H9 (cell line): ENCODE results near the gene NR3C2. TPM values are rescaled to one million over a fixed set of nuclear protein-coding genes. Genes with fewer than 3 reads are reported as not detected.

ENCODE experiments used
- DNase-seq: peaks from one replicate; pipeline ENCODE4 v3.0.0-alpha.2; 2017
- H2AFZ ChIP-seq: one replicate; pipeline ENCODE4 v1.6.1; 2013; ENCODE audit warnings: mild to moderate bottlenecking, low read length, control low read depth, moderate library complexity
- H2AK5ac ChIP-seq: 2 replicates; pipeline ENCODE4 v1.6.1; 2013; ENCODE audit warnings: low read length, control low read depth, mixed read lengths; ENCODE audit not compliant: insufficient read length
- H2BK120ac ChIP-seq: one replicate; pipeline ENCODE4 v1.6.1; 2013; ENCODE audit warnings: low read depth, mild to moderate bottlenecking, low read length, control low read depth, inconsistent platforms; ENCODE audit not compliant: poor library complexity, severe bottlenecking
- H2BK12ac ChIP-seq: 2 replicates; pipeline ENCODE4 v1.6.1; 2013; ENCODE audit warnings: low read length, control low read depth, mixed read lengths, low read depth; ENCODE audit not compliant: insufficient read length
- H2BK15ac ChIP-seq: 2 replicates; pipeline ENCODE4 v1.6.1; 2013; ENCODE audit warnings: low read depth, low read length, control low read depth
- H2BK20ac ChIP-seq: one replicate; pipeline ENCODE4 v1.6.1; 2013; ENCODE audit warnings: low read depth, mild to moderate bottlenecking, low read length, control low read depth, inconsistent platforms; ENCODE audit not compliant: poor library complexity, severe bottlenecking
- H2BK5ac ChIP-seq: 2 replicates; pipeline ENCODE4 v1.6.1; 2013; ENCODE audit warnings: low read length, control low read depth, mixed read lengths; ENCODE audit not compliant: insufficient read length
- H3K14ac ChIP-seq: 2 replicates; pipeline ENCODE4 v1.6.1; 2013; ENCODE audit warnings: low read length, control low read depth; ENCODE audit not compliant: insufficient read depth
- H3K18ac ChIP-seq: 2 replicates; pipeline ENCODE4 v1.6.1; 2013; ENCODE audit warnings: low read depth, mild to moderate bottlenecking, mixed read lengths, low read length, control low read depth; ENCODE audit not compliant: insufficient read length
- H3K23ac ChIP-seq: 2 replicates; pipeline ENCODE4 v1.6.1; 2013; ENCODE audit warnings: low read length, control low read depth, mixed read lengths, low read depth; ENCODE audit not compliant: insufficient read length
- H3K23me2 ChIP-seq: 2 replicates; pipeline ENCODE4 v1.6.1; 2013; ENCODE audit warnings: low read depth, mild to moderate bottlenecking, mixed read lengths, low read length, control low read depth; ENCODE audit not compliant: insufficient read length, poor library complexity, severe bottlenecking
- H3K27ac ChIP-seq: 2 replicates; pipeline ENCODE4 v1.5.1; 2013; ENCODE audit warnings: low read length, control low read depth, mixed read lengths, low read depth; ENCODE audit not compliant: insufficient read length
- H3K27me3 ChIP-seq: 2 replicates; pipeline ENCODE4 v1.6.1; 2013; ENCODE audit warnings: low read length, control low read depth, inconsistent platforms; ENCODE audit not compliant: insufficient read depth
- H3K4ac ChIP-seq: 2 replicates; pipeline ENCODE4 v1.6.1; 2013; ENCODE audit warnings: low read depth, mild to moderate bottlenecking, control low read depth, inconsistent platforms, low read length, moderate library complexity
- H3K4me1 ChIP-seq: 2 replicates; pipeline ENCODE4 v1.6.1; 2013; ENCODE audit warnings: low read length, control low read depth, inconsistent platforms; ENCODE audit not compliant: insufficient read depth
- H3K4me2 ChIP-seq: 2 replicates; pipeline ENCODE4 v1.6.1; 2013; ENCODE audit warnings: low read length, control low read depth, mixed read lengths; ENCODE audit not compliant: insufficient read length, insufficient read depth
- H3K56ac ChIP-seq: 2 replicates; pipeline ENCODE4 v1.6.1; 2013; ENCODE audit warnings: low read depth, mild to moderate bottlenecking, mixed read lengths, low read length, control low read depth; ENCODE audit not compliant: insufficient read length
- H3K79me1 ChIP-seq: 2 replicates; pipeline ENCODE4 v1.6.1; 2013; ENCODE audit warnings: low read depth, mild to moderate bottlenecking, moderate library complexity, low read length, control low read depth, inconsistent platforms; ENCODE audit not compliant: insufficient read depth, poor library complexity, severe bottlenecking
- H3K79me2 ChIP-seq: 2 replicates; pipeline ENCODE4 v1.6.1; 2013; ENCODE audit warnings: low read length, control low read depth, inconsistent platforms; ENCODE audit not compliant: insufficient read depth
- H3K9ac ChIP-seq: 2 replicates; pipeline ENCODE4 v1.6.1; 2013; ENCODE audit warnings: low read length, control low read depth, mixed read lengths; ENCODE audit not compliant: insufficient read length; ENCODE audit errors: extremely low read depth
- H3K9me3 ChIP-seq: one replicate; pipeline ENCODE4 v1.6.1; 2013; ENCODE audit warnings: low read depth, low read length, inconsistent platforms; ENCODE audit not compliant: control insufficient read depth
- H3T11ph ChIP-seq: one replicate; pipeline ENCODE4 v1.6.1; 2013; ENCODE audit warnings: mild to moderate bottlenecking, low read length, control low read depth, inconsistent platforms
- H4K20me1 ChIP-seq: one replicate; pipeline ENCODE4 v1.6.1; 2013; ENCODE audit not compliant: control insufficient read depth, insufficient read length, insufficient read depth
- H4K5ac ChIP-seq: 2 replicates; pipeline ENCODE4 v1.6.1; 2013; ENCODE audit warnings: low read depth, mild to moderate bottlenecking, mixed read lengths, low read length, control low read depth; ENCODE audit not compliant: insufficient read length
- H4K8ac ChIP-seq: replicated peaks from 2 replicates; pipeline ENCODE4 v1.6.1; 2013; ENCODE audit warnings: low read length, control low read depth, mixed read lengths, low read depth; ENCODE audit not compliant: insufficient read length
- H4K91ac ChIP-seq: 2 replicates; pipeline ENCODE4 v1.6.1; 2013; ENCODE audit warnings: low read depth, mild to moderate bottlenecking, moderate library complexity, mixed read lengths, low read length, control low read depth; ENCODE audit not compliant: insufficient read length
- H3K27ac Mint-ChIP-seq, 3 experiments: 2 replicates in 2 of 3; 3 replicates in 1 of 3; pipeline ENCODE4 v1.8.0; 2020 to 2021; ENCODE audit warnings: mixed read lengths in 3 of 3, mild to moderate bottlenecking in 1 of 3, moderate library complexity in 1 of 3
- H3K27me3 Mint-ChIP-seq: 2 replicates; pipeline ENCODE4 v1.8.0; 2021; ENCODE audit warnings: low read depth, mild to moderate bottlenecking, moderate library complexity, mixed read lengths
- H3K36me3 Mint-ChIP-seq, 3 experiments: 2 replicates in 2 of 3; 3 replicates in 1 of 3; pipeline ENCODE4 v1.8.0; 2020 to 2021; ENCODE audit warnings: low read depth in 3 of 3, mixed read lengths in 3 of 3; ENCODE audit not compliant: insufficient read depth in 1 of 3
- H3K4me1 Mint-ChIP-seq, 2 experiments: 2 replicates each; pipeline ENCODE4 v1.8.0; 2020; ENCODE audit warnings: mixed read lengths in 2 of 2
- H3K4me3 Mint-ChIP-seq, 2 experiments: 2 replicates in 1 of 2; 3 replicates in 1 of 2; pipeline ENCODE4 v1.8.0; 2020 to 2021; ENCODE audit warnings: mild to moderate bottlenecking in 2 of 2, mixed read lengths in 2 of 2, moderate library complexity in 1 of 2
- H3K9me3 Mint-ChIP-seq, 2 experiments: 2 replicates in 1 of 2; 3 replicates in 1 of 2; pipeline ENCODE4 v1.8.0; 2020; ENCODE audit warnings: mild to moderate bottlenecking in 2 of 2, mixed read lengths in 2 of 2, moderate library complexity in 1 of 2
- WGBS: extraction: QIAGEN DNeasy Blood & Tissue Kit; methylation state at CpG from one replicate; pipeline ENCODE4 v1.1.7; 2013; ENCODE audit warnings: missing lambda C conversion rate, low lambda C conversion rate, mixed read lengths; ENCODE audit not compliant: insufficient read length; ENCODE audit errors: extremely low coverage; 5-methylcytosine and 5-hydroxymethylcytosine counted together
- total RNA-seq: library from RNA; stranded (reverse); gene quantifications from 2 replicates; pipeline ENCODE4 v1.2.1, GENCODE V29; 2021
- TF ChIP-seq, protein P1 (sequence below): fragments of 200-600 bp; sonication (generic); conservative IDR thresholded peaks from 3 replicates; pipeline ENCODE4 v1.8.0; 2021; ENCODE audit warnings: antibody characterized with exemption, mild to moderate bottlenecking

Gene NR3C2
- total RNA-seq, 1 experiment from 2014 or later = 1.4 TPM

DNA sequence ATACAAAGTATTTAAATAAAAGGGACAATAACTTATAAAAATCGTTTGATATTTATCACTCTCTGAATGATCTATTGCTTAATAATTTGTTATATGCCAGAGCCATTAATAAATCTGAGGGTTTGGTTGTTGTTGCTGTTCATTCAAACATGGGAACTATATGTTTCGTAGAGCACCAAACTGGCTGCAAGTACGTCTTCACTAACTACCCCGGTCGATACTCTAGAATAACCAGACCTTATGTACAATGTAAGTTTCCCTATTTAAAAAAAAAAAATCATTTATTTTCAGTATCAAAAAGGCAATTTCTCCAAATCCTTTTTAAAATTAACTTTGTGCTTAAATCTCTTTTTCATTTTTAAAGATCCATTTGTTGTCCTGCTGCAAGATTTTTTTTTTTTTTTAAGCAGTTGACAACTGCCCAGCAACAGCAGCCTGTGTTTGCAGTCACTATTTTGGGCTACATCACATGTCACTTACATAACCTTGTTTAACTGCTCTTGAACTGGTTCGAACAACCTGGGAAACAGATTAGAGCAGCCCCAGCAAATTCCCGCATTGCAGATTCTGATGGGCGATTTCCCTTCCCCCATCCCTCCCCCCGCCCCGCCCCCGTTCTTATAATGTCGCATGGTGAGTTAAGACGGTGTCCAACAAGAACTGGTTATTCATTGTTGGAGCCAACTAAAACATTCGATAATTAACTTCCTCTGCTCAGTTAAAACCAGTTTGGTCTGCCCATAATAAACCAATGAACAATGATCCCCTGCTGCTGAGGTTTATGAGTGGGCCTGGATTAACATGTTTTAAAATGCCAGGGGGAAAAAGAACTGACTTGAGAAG lies 238.9 kb downstream of the NR3C2 start:
- Mint-ChIP-seq H3K27me3 (no peaks in the 10 kb centered on the region), H3K4me3 (no peak overlapping the region)
- no peak overlapping the region for H3K4me2 ChIP-seq

More for the DNA sequence above, 238.9 kb downstream of the NR3C2 start:
- no peak overlapping the region for H3K14ac ChIP-seq
- H2BK12ac ChIP-seq = no peak overlapping the region
- Mint-ChIP-seq H3K4me1 (peaks cover 14 to 19% of the 10 kb centered on the region in 2 experiments), H3K27ac (no peak overlapping the region), H3K9me3 (no peaks in the 10 kb centered on the region), H3K36me3 (no peaks in the 10 kb centered on the region)
- H3T11ph ChIP-seq = no peak overlapping the region
- no peak overlapping the region for H4K91ac ChIP-seq
- DNase-seq = peak; percentile 33
- no peaks in the 10 kb centered on the region; the same call in 1 of the 2 replicates for H3K4me1 ChIP-seq
- no peak overlapping the region for H3K9ac ChIP-seq
- H3K27me3 ChIP-seq = no peaks in the 10 kb centered on the region
- no peak overlapping the region for H2BK120ac ChIP-seq
- no peak overlapping the region for H3K4ac ChIP-seq
- TF ChIP-seq, protein P1, sequence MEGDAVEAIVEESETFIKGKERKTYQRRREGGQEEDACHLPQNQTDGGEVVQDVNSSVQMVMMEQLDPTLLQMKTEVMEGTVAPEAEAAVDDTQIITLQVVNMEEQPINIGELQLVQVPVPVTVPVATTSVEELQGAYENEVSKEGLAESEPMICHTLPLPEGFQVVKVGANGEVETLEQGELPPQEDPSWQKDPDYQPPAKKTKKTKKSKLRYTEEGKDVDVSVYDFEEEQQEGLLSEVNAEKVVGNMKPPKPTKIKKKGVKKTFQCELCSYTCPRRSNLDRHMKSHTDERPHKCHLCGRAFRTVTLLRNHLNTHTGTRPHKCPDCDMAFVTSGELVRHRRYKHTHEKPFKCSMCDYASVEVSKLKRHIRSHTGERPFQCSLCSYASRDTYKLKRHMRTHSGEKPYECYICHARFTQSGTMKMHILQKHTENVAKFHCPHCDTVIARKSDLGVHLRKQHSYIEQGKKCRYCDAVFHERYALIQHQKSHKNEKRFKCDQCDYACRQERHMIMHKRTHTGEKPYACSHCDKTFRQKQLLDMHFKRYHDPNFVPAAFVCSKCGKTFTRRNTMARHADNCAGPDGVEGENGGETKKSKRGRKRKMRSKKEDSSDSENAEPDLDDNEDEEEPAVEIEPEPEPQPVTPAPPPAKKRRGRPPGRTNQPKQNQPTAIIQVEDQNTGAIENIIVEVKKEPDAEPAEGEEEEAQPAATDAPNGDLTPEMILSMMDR = no peak
- H3K79me2 ChIP-seq = no peaks in the 10 kb centered on the region
- H3K23ac ChIP-seq = no peak overlapping the region
- no peak overlapping the region for H2BK5ac ChIP-seq
- no peak overlapping the region for H2BK15ac ChIP-seq
- no peak overlapping the region for H4K5ac ChIP-seq
- no peaks in the 10 kb centered on the region for H3K79me1 ChIP-seq
- no peaks in the 10 kb centered on the region for H4K20me1 ChIP-seq
- no peak overlapping the region for H2BK20ac ChIP-seq
- WGBS = no CpG with 5 or more reads among the region's 14 CpGs
- H3K18ac ChIP-seq = no peak overlapping the region
- no peak overlapping the region for H3K56ac ChIP-seq
- no peaks in the 10 kb centered on the region for H3K9me3 ChIP-seq
- H3K23me2 ChIP-seq = no peaks in the 10 kb centered on the region
- no peak overlapping the region for H4K8ac ChIP-seq
- H2AFZ ChIP-seq = no peak overlapping the region
- H3K27ac ChIP-seq = no peak overlapping the region
- H2AK5ac ChIP-seq = no peak overlapping the region
